Caco-2 (cell line): Measurements from ENCODE around the gene ERGIC3. TPM values are rescaled to one million over a fixed set of nuclear protein-coding genes. Genes with fewer than 3 reads are reported as not detected.

Experiments used
- BruUV-seq: library from RNA; stranded (reverse); fragments of 400-500 nt; replicated peaks from 2 replicates; lab custom pipeline; 2021; lab: Mats Ljungman, UMichigan
- CTCF ChIA-PET: fragments of 300-600 bp; sonication (Branson Sonifier 250); formaldehyde crosslinking; loops from one replicate; lab custom pipeline; 2022; ENCODE audit warnings: antibody characterized with exemption; lab: Charles Lee
- POLR2A ChIA-PET: fragments of 300-600 bp; sonication (Branson Sonifier 250); formaldehyde crosslinking; loops from one replicate; lab custom pipeline; 2022; ENCODE audit warnings: antibody characterized with exemption; lab: Charles Lee
- DNase-seq, 2 experiments: peaks; one replicate each; pipeline versions ENCODE4 v3.0.0 to v3.0.0-alpha.2; 2020 to 2022
- H3K27me3 ChIP-seq: replicated peaks from 2 replicates; pipeline ENCODE4 v1.6.0; 2011; ENCODE audit warnings: low read length; ENCODE audit not compliant: control insufficient read depth, insufficient read depth
- H3K36me3 ChIP-seq: 2 replicates; pipeline ENCODE4 v1.5.1; 2011; ENCODE audit warnings: low read length; ENCODE audit not compliant: control insufficient read depth, insufficient read depth
- H3K4me1 ChIP-seq: fragments of 250-450 bp; sonication (Bioruptor Pico); 2 replicates; pipeline ENCODE4 v1.5.1; 2020; ENCODE audit warnings: mild to moderate bottlenecking
- H3K4me3 ChIP-seq: 2 replicates; pipeline ENCODE4 v1.5.1; 2011; ENCODE audit warnings: low read depth, mild to moderate bottlenecking, control low read depth, low read length
- H3K9me3 ChIP-seq: fragments of 250-450 bp; sonication (Bioruptor Pico); 2 replicates; pipeline ENCODE4 v1.5.1; 2020; ENCODE audit warnings: mild to moderate bottlenecking, moderate library complexity
- H3K27ac Mint-ChIP-seq: one replicate; pipeline ENCODE4 v1.8.0; 2022; ENCODE audit warnings: mixed read lengths; ENCODE audit not compliant: unreplicated experiment
- H3K27me3 Mint-ChIP-seq: one replicate; pipeline ENCODE4 v1.8.0; 2022; ENCODE audit warnings: mixed read lengths; ENCODE audit not compliant: insufficient read depth, unreplicated experiment
- H3K36me3 Mint-ChIP-seq: one replicate; pipeline ENCODE4 v1.8.0; 2022; ENCODE audit warnings: mild to moderate bottlenecking, mixed read lengths; ENCODE audit not compliant: insufficient read depth, unreplicated experiment
- H3K4me1 Mint-ChIP-seq: one replicate; pipeline ENCODE4 v1.8.0; 2022; ENCODE audit warnings: low read depth, mixed read lengths; ENCODE audit not compliant: unreplicated experiment
- H3K4me3 Mint-ChIP-seq: one replicate; pipeline ENCODE4 v1.8.0; 2022; ENCODE audit warnings: mild to moderate bottlenecking, moderate library complexity, mixed read lengths; ENCODE audit not compliant: unreplicated experiment
- H3K9me3 Mint-ChIP-seq: one replicate; pipeline ENCODE4 v1.8.0; 2022; ENCODE audit warnings: mixed read lengths; ENCODE audit not compliant: unreplicated experiment
- CTCF ChIP-seq, 2 experiments: fragments of 200-600 bp in 1 of 2; IDR thresholded peaks; 1 replicate in 1 of 2; 2 replicates in 1 of 2; pipeline versions ENCODE4 v1.5.1 to v1.8.0; 2011 to 2022; ENCODE audit warnings: antibody characterized with exemption in 1 of 2, control low read depth in 1 of 2, inconsistent platforms in 1 of 2, low read depth in 1 of 2, low read length in 1 of 2, mild to moderate bottlenecking in 1 of 2, moderate library complexity in 1 of 2; ENCODE audit not compliant: insufficient read depth in 1 of 2, severe bottlenecking in 1 of 2, unreplicated experiment in 1 of 2
- intact Hi-C: fragments of 100-400 bp; cut with micrococcal nuclease; formaldehyde crosslinking; loops from one replicate; pipeline ENCODE4 v1.10.0; 2022; ENCODE audit not compliant: unreplicated experiment
- total RNA-seq: library from RNA; stranded (reverse); gene quantifications from 2 replicates; pipeline ENCODE4 v1.2.3, GENCODE V29; 2022

ERGIC3 gene
- total RNA-seq, 1 experiment from 2014 or later = 728 TPM

GRCh38 chr20:35527122-35527769 lies 14.6 kb upstream of the ERGIC3 start:
- Mint-ChIP-seq H3K4me3 (no peak overlapping the region), H3K4me1 (no peaks in the 10 kb centered on the region), H3K9me3 (no peaks in the 10 kb centered on the region), H3K36me3 (peaks cover 6% of the 10 kb centered on the region), H3K27ac (peak overlapping the region; percentile 0), H3K27me3 (no peaks in the 10 kb centered on the region)
- BruUV-seq = no TSS peak
- ChIA-PET CTCF (interaction anchor here (0.6 to 0.7 kb wide), 3 partner anchors 60 to 93 kb away, joined by 3 to 7 read pairs (median 3); no protein-coding TSS in a partner anchor), POLR2A (no interaction called here)
- H3K36me3 ChIP-seq = no peaks in the 10 kb centered on the region
- H3K27me3 ChIP-seq = no peaks in the 10 kb centered on the region
- no peaks in the 10 kb centered on the region for H3K9me3 ChIP-seq
- intact Hi-C loops = no loop called here
- no peak for DNase-seq
- H3K4me3 ChIP-seq = no peak overlapping the region
- TF ChIP-seq CTCF (IDR thresholded peaks at IDR 0.05; ENCODE audit: insufficient read depth in 1 of 2, low read depth in 1 of 2, low read length in 1 of 2, severe bottlenecking in 1 of 2, unreplicated experiment in 1 of 2) = no peak
- no peaks in the 10 kb centered on the region for H3K4me1 ChIP-seq

- H3K27me3 ChIP-seq = no peaks in the 10 kb centered on the region
- no peaks in the 10 kb centered on the region for H3K4me1 ChIP-seq
- BruUV-seq = no TSS peak
- no peaks in the 10 kb centered on the region for H3K4me1 Mint-ChIP-seq
- no peak for TF ChIP-seq CTCF (IDR thresholded peaks at IDR 0.05; ENCODE audit: insufficient read depth in 1 of 2, low read depth in 1 of 2, low read length in 1 of 2, severe bottlenecking in 1 of 2, unreplicated experiment in 1 of 2)
- H3K9me3 Mint-ChIP-seq = no peaks in the 10 kb centered on the region
- no peaks in the 10 kb centered on the region for H3K36me3 ChIP-seq
- no peaks in the 10 kb centered on the region for H3K36me3 Mint-ChIP-seq
- DNase-seq = no peak
- H3K9me3 ChIP-seq = no peaks in the 10 kb centered on the region
- intact Hi-C loops = no loop called here
- H3K27me3 Mint-ChIP-seq = no peaks in the 10 kb centered on the region
- H3K4me3 ChIP-seq = no peak within 1 kb of the TSS
- ChIA-PET POLR2A (no interaction called here), CTCF (no interaction called here)
- H3K4me3 Mint-ChIP-seq = no peak within 1 kb of the TSS
- H3K27ac Mint-ChIP-seq = no peak within 1 kb of the TSS
These were observed 12.3 kb upstream of the ERGIC3 start, which contains the start of gene C20orf173 for GRCh38 chr20:35529552-35529951. TSS of gene C20orf173 (minus strand) at chr20:35529652. CDS start at chr20:35529373, 279 bp downstream.

- H3K36me3 Mint-ChIP-seq = peaks cover 14% of the 10 kb centered on the region
- CTCF ChIA-PET = interaction anchor here (0.5 to 1.0 kb wide), 6 partner anchors 14 to 443 kb away, joined by 3 to 5 read pairs (median 4); no protein-coding TSS in a partner anchor
- no peak for TF ChIP-seq CTCF (IDR thresholded peaks at IDR 0.05; ENCODE audit: insufficient read depth in 1 of 2, low read depth in 1 of 2, low read length in 1 of 2, severe bottlenecking in 1 of 2, unreplicated experiment in 1 of 2)
- no peaks in the 10 kb centered on the region for H3K27me3 ChIP-seq
- POLR2A ChIA-PET = interaction anchor here (0.5 to 3.0 kb wide), 6 partner anchors 8 to 1631 kb away, joined by 3 to 20 read pairs (median 6); partner anchors contain the start of genes CEP250, RBM39 and SPAG4
- peak overlapping the region; percentile 32 for H3K4me3 ChIP-seq
- H3K36me3 ChIP-seq = no peaks in the 10 kb centered on the region
- no peaks in the 10 kb centered on the region for H3K27me3 Mint-ChIP-seq
- intact Hi-C loops = no loop called here
- no peaks in the 10 kb centered on the region for H3K9me3 Mint-ChIP-seq
- H3K4me1 ChIP-seq = 0 out of 2 replicates have a peak, but pooled peaks cover 5% of the 10 kb centered on the region
- H3K4me1 Mint-ChIP-seq = peaks cover 7% of the 10 kb centered on the region
- peak; percentile 95 to 97 for DNase-seq
- H3K4me3 Mint-ChIP-seq = peak overlapping the region; percentile 71
- no TSS peak for BruUV-seq
- peak overlapping the region; percentile 74 for H3K27ac Mint-ChIP-seq
- no peaks in the 10 kb centered on the region for H3K9me3 ChIP-seq
These were observed 2.1 kb upstream of the ERGIC3 start for GRCh38 chr20:35539756-35540212.
